A549 (cell line): ENCODE results near the gene BMS1.
"Not testable (repeated sequence)": the region's sequence is repeated elsewhere in the genome, so short reads cannot be mapped to it uniquely, and the experiment has no call there.

ENCODE experiments used
- CHD2 ChIP-seq: fragments of 150-350 bp; IDR thresholded peaks from 2 replicates; pipeline ENCODE4 v1.6.1; 2014; ENCODE audit warnings: low read length; ENCODE audit not compliant: partially characterized antibody
- CTCF ChIP-seq: fragments of >200 bp; sonication (Bioruptor Twin); formaldehyde crosslinking; IDR thresholded peaks from 3 replicates; pipeline ENCODE4 v1.5.1; 2016
- ESRRA ChIP-seq: fragments of 150-350 bp; IDR thresholded peaks from 2 replicates; pipeline ENCODE4 v1.6.1; 2014; ENCODE audit warnings: mild to moderate bottlenecking, low read length, borderline replicate concordance
- HDAC2 ChIP-seq: fragments of 200-600 bp; sonication (generic); IDR thresholded peaks from 2 replicates; pipeline ENCODE4 v1.6.1; 2016
- HMGXB4 ChIP-seq: fragments of 250-450 bp; sonication (Bioruptor Pico); IDR thresholded peaks from 2 replicates; pipeline ENCODE4 v1.5.0; 2021; ENCODE audit warnings: mild to moderate bottlenecking, moderate library complexity, borderline replicate concordance
- MAFK ChIP-seq: fragments of 450-650 bp; IDR thresholded peaks from 2 replicates; pipeline ENCODE4 v1.6.1; 2014; ENCODE audit not compliant: partially characterized antibody
- POLR2A ChIP-seq: IDR thresholded peaks from 2 replicates; pipeline ENCODE4 v1.6.1; 2012; ENCODE audit warnings: mild to moderate bottlenecking, low read length
- REST ChIP-seq: fragments of 200-600 bp; sonication (generic); IDR thresholded peaks from 2 replicates; pipeline ENCODE4 v1.6.1; 2016; ENCODE audit warnings: antibody characterized with exemption, mild to moderate bottlenecking, moderate library complexity
- RFX5 ChIP-seq: fragments of 450-650 bp; IDR thresholded peaks from 2 replicates; pipeline ENCODE4 v1.7.1; 2014; ENCODE audit warnings: antibody characterized with exemption, mild to moderate bottlenecking, moderate library complexity
- RNF2 ChIP-seq: fragments of 200-600 bp; sonication (generic); IDR thresholded peaks from 2 replicates; pipeline ENCODE4 v1.6.1; 2016; ENCODE audit warnings: low read depth, mild to moderate bottlenecking, antibody characterized with exemption, moderate library complexity, borderline replicate concordance
- TF ChIP-seq, protein P1 (sequence below): IDR thresholded peaks from 2 replicates; pipeline ENCODE4 v1.6.1; 2012
- TF ChIP-seq, protein P2 (sequence below): fragments of 450-650 bp; IDR thresholded peaks from 2 replicates; pipeline ENCODE4 v1.6.1; 2014; ENCODE audit warnings: antibody characterized with exemption

GRCh38 chr10:42828391-42828790 is 45.8 kb downstream of the BMS1 start:
- not testable (repeated sequence) for TF ChIP-seq CTCF; ESRRA; RFX5; CHD2; HMGXB4 (CRISPR knock-in tag); POLR2A; REST; HDAC2; MAFK; RNF2
- TF ChIP-seq, protein P1, sequence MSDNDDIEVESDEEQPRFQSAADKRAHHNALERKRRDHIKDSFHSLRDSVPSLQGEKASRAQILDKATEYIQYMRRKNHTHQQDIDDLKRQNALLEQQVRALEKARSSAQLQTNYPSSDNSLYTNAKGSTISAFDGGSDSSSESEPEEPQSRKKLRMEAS: not testable (repeated sequence)
- TF ChIP-seq, protein P2, sequence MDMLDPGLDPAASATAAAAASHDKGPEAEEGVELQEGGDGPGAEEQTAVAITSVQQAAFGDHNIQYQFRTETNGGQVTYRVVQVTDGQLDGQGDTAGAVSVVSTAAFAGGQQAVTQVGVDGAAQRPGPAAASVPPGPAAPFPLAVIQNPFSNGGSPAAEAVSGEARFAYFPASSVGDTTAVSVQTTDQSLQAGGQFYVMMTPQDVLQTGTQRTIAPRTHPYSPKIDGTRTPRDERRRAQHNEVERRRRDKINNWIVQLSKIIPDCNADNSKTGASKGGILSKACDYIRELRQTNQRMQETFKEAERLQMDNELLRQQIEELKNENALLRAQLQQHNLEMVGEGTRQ: not testable (repeated sequence)
